GM12873 (cell line): ENCODE measurements around the gene STARD3.

ENCODE experiments used
- TF ChIP-seq, protein P1 (sequence below): IDR thresholded peaks from 2 replicates; pipeline ENCODE4 v1.5.1; 2012; ENCODE audit warnings: low read depth, mild to moderate bottlenecking, moderate library complexity, low read length, control low read depth; ENCODE audit not compliant: insufficient read depth; ENCODE audit errors: missing control alignments

The STARD3 gene

DNA sequence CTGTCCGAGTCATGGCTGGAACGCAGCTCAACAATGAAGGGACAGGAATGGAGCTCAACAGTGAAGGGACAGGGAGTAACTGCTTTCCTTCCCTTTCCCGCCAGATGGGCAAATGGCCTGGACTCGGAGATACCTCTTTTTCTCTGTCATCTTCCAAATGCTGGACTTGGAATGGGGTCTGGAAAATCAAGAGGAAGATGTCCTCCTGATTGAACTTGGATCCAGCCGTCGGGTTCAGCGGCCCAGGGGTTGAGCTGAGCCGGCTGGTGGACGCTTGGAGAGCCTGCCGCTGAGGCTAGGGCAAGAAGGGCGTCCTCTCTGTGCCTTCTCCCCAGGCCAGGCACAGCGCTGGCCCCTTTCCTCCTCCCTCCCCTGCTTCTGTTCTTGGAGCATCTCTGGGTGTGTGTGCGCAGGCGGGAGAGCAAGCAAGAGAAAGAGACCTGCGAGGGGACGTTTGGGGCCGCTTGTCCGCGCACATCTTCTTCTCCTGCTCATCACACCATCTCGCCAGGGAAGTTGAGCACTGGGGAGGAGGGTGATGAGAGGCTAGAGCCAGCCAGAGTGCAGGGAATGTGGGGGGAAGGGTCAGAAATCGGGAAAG, 35.8 kb upstream of the STARD3 start:
- TF ChIP-seq, protein P1, sequence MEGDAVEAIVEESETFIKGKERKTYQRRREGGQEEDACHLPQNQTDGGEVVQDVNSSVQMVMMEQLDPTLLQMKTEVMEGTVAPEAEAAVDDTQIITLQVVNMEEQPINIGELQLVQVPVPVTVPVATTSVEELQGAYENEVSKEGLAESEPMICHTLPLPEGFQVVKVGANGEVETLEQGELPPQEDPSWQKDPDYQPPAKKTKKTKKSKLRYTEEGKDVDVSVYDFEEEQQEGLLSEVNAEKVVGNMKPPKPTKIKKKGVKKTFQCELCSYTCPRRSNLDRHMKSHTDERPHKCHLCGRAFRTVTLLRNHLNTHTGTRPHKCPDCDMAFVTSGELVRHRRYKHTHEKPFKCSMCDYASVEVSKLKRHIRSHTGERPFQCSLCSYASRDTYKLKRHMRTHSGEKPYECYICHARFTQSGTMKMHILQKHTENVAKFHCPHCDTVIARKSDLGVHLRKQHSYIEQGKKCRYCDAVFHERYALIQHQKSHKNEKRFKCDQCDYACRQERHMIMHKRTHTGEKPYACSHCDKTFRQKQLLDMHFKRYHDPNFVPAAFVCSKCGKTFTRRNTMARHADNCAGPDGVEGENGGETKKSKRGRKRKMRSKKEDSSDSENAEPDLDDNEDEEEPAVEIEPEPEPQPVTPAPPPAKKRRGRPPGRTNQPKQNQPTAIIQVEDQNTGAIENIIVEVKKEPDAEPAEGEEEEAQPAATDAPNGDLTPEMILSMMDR = no peak

DNA sequence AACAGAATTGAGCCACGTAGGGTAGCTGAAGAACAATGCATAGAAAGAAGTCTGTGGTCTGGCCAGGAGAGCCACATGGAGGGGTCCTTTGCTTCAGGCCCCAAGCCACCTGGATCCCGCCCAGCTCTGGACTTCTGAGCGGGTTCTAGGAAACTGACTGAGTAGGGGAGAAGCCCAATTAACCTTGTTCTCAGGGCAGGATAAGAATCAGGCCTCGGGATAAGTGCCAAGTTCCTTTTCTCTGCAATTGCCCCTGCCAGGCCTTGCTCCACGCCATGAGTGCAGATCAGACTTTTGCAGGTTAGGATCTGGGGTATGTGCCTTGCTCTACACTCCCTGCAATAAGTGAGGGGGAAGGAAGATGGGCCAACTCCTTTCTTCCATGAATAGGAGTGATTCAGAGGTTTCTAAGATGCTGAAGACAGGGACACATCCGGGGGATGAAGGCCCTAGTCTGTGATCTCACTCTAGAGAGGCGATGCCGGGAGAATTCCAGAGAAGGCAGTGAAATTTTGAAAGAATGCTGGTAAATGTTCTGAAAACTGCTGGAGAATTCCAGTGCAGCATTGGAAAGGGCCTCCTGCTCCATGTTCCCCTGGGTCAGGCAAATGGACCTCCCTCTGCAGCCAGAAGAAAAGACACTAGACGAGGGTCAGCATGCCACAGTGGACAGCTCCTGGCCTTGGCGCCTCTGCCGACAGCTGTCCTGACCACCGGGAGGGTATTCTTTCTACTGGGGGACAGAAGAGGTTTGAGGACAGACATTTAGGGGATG, 35.0 kb upstream of the STARD3 start:
- TF ChIP-seq, protein P1 = no peak

DNA sequence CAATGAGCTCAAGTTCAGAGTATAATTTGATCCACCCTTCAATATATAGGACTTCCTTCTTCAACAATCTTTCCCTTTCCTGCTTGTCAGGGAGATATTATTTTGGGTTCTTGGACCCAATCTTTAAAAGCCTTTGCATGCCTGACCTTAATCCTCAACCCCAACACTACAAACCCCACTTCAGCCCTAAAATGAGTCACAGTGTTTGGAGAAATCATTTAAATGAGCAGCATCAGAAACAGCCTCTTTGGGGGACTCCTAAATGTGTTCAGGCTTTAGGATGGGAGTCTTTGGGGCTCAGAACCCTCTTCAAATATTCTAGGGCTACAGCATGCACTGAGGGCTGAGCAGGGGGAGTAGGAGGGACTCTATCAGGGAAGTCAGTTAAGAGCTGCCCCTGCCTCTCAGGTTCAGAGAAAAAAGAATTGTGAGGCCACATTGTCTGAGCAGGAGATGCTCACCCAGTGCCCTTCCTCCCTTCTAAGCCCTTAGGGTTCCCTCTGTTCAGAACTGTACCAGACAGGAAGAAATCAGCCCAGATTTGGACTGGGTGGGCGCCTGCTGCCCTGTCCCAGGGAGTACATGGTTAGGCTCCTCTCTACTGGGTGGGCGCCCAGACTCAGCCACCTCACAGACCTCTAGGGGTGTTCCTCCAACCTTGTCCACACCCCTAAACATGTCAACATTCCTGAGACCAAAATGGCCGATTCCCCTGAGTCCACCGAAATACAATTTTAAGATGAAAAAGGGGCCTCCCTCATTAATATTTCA, 34.2 kb upstream of the STARD3 start:
- TF ChIP-seq, protein P1 = no peak

DNA sequence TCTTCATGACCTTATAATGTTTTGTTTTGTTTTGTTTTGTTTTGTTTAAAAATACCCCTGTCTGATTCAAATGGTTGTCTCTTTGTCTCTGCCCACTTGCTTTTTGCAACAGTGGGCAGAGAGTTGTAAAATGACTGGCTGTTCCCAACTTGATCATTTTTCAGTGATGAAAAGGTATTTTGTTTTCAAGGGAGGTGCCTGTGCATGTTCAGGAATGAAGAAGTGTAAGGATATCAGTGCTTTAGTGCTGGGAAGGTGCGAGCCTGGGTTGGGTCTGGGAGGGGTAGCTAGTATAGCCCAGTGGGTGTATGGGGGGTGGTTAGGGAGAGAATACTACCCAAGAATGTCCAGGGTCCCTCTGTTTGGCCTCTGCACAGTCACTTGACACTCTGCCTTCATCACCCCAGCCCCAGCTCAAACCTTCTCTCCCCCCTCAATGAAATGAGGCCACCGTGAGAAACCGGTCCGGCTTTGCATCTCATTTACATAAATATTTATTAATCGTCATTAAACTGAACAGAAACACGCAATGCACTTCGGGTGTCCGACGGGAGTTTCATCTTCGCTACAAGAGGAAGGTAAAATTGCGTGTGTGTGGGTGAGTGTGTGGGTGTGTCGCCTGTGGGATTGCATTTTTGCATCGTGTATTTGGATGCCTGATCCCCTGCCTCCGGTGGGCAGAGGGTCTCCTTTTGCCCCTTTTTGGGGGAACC, 33.5 kb upstream of the STARD3 start:
- TF ChIP-seq, protein P1 = no peak

DNA sequence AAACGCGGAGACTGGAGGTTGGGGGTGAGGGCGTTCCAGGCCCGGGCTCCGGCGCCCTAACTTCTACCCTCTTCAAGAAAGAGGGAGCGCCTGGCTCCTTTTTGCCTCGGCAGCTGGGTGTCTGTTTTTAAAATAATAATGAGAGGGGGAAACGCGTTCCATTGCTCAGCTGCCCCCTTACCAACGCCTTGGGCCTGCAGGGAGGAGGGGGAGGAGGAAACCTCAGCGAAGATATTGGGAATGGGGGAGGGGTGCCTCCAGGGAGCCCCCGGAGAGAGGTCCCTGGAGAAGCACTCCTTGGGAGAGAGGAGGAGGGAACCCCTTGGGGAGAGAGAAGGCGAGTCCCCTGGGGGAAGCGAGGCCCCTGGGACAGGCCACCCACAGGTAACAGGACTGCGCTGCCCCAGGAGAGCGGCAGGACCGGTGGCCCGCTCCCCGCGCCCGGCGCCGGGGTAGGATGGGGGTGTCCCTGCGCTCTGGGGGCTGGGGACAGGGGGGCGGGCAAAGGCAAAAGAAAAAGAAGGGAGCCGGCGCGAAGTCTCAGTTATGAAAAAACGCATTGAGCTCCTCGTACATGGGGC, 31.9 kb upstream of the STARD3 start:
- TF ChIP-seq, protein P1 = no peak

DNA sequence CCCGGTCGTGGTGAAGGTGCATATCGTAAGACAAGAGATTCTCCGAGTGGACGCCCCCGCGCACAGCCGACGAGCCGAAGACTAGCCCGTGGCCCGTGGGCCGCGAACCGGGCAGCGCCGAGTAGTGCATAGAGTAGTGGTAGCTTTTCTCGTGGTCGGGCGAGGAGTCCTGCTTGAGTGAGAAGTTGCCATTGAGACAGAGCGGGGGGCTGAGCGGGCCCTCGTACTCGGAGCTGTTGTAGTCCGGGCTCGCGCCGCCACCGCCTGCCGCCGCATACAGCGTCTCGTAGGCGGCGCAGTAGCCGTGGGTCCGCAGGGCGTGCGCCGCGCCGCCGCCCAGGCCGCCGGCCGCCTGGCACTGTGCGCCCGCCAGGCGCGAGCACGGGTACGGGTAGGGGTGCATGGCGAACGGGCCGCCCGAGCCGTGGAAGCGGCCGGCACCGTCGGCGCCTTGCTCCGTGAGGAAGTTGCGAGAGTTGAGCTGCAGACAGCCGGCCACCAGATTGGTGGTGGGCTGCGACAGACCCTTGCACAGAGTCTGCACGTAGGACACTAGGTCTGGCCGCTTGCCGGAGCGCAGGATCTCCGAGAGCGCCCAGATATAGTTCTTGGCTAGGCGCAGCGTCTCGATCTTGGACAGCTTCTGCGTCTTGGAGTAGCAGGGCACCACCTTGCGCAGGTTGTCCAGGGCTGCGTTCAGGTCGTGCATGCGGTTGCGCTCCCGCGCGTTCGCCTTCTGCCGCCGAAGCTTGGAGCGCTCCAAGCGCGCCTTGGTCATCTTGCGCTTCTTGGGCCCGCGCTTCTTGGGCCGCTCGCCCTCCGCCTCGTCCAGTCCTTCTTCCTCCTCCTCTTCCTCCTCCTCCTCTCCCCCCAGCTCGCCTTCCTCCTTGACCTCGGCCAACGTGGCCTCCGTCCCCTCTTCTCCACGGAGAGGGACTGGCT, 31.2 kb upstream of the STARD3 start:
- TF ChIP-seq, protein P1 = no peak
